Choroid plexus epithelial cell (primary cell): ENCODE results near the gene AKNA.

Experiments used
- DNase-seq: peaks from one replicate; pipeline ENCODE4 v3.0.0-alpha.2; 2010; ENCODE audit warnings: low read depth
- H3K4me3 ChIP-seq: 2 replicates; pipeline ENCODE4 v1.5.1; 2011; ENCODE audit warnings: low read depth, mild to moderate bottlenecking, control low read depth, low read length, moderate library complexity
- CTCF ChIP-seq: conservative IDR thresholded peaks from 2 replicates; pipeline ENCODE4 v1.5.1; 2011; ENCODE audit warnings: low read depth, mild to moderate bottlenecking, control low read depth, inconsistent platforms, low read length, moderate library complexity

AKNA gene

DNA sequence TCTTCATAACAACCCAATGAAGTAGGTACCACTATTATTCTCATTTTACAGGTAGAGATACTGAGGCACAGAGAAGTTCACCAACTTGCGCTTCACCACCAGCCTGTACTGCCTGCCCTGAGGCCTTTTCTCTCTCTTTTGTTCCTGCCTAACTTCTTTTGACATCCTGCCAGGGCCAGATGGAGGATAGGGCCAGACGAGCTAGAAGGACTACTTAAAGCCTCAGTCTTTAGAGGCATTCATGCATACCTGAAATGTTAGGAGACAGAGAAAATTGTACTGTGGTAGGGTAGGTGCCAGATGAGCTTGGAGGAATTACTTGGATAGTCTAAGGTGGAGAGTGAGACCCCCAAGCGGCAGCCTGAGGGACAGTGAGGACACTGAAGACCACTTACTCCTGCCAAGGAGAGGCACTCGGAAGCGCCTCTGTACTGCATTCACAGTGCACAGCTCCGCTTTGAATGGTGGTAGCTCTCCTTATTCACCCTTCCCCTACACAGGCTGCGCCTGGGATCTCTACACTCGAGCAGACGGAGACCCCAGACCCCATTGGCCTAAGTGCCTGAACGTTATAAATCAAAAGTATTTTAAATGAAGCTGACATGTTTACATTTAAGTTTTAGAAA is 71.1 kb downstream of the AKNA start:
- no peak for TF ChIP-seq CTCF

DNA sequence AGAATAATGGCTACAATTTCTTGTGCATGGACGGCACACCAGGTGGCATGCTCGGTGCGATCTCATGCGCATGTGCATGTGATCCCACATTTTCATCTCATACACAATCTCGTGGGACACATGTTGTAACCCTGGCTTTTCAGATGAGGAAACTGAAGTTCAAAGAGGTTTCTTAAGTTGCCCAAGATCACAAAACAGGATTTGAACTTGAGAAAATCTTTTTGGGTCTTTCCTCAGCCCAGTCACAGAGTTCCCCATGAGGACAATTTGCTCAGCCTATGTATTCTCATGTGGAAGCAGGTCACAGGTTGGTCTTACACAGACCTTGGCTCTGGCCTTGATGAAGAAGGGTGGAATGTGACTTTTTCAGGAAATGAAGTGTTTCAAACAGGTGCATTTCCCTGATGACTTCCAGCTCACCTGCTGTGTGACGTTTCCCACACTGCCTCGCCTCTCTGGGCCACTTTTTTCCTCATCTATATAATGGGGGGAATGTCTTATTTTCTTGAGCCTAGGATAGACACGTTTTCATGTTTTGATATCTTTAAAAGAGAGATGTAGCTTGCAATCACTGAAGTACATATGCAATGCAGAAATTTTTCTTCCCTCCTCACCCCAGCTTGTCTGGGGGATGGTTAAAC is 71.9 kb downstream of the AKNA start:
- DNase-seq: no peak
- no peak for TF ChIP-seq CTCF
- no peak overlapping the region for H3K4me3 ChIP-seq

More for the DNA sequence above, 71.1 kb downstream of the AKNA start:
- no peak for DNase-seq
- H3K4me3 ChIP-seq: no peak overlapping the region

GRCh38 chr9:114314881-114315722 is 72.7 kb downstream of the AKNA start:
- no peak overlapping the region for H3K4me3 ChIP-seq
- DNase-seq: no peak
- TF ChIP-seq CTCF: no peak

DNA sequence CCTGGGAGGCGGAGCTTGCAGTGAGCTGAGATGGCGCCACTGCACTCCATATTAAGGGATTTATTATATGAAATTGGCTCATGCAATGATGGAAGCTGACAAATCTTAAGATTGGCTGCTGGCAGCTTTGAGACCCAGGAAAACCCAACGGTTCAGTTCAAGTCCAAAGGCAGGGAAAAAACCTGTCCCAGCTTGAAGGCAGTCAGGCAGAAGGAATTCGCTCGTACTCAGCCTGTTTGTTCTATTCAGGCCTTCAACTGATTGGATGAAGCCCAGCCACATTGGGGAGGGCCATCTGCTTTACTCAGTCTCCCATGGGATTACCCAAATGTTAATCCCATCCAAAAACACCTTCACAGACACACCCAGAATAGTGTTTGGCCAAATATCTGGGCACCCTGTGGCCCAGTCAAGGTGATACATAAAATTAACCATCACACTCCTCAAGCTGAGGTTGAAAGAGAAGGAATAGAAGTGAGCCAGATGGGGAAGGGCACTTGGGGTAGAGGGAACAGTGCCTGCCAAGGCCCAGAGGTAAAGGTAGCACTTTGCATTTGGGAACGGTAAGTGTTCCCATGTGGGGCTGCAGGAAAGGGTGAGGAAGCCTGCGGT is 73.4 kb downstream of the AKNA start:
- TF ChIP-seq CTCF: no peak
- no peak overlapping the region for H3K4me3 ChIP-seq
- DNase-seq: no peak

DNA sequence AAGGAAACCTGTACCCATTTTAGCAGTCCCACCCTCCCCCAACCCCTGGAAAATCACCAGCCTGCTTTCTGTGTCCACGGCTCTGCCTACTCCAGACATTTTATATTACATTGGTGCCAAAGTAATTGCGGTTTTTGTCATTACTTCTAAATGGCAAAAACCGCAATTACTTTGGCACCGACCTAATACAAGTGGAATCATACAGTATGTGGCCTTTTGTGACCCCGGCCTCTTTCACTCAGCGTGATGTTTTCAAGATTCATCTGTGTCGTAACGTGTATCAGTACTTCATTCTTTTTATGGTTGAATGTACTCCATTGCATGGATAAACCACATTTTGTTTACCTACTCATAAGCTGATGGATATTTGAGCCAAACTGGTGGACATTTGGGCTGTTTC is 74.6 kb downstream of the AKNA start:
- no peak for TF ChIP-seq CTCF
- no peak for DNase-seq
- H3K4me3 ChIP-seq: no peak overlapping the region

- DNase-seq: no peak
- no peak for TF ChIP-seq CTCF
- H3K4me3 ChIP-seq: no peak overlapping the region
Observed at GRCh38 chr9:114312513-114312875, 75.3 kb downstream of the AKNA start.
